Osteoblast (primary cell): ENCODE results near the gene REXO1. TPM values are rescaled to one million over a fixed set of nuclear protein-coding genes. Genes with fewer than 3 reads are reported as not detected.

Source experiments
- DNase-seq: peaks from one replicate; pipeline ENCODE4 v3.0.0; 2011; ENCODE audit warnings: low spot score, mixed read lengths; ENCODE audit not compliant: insufficient read length; ENCODE audit errors: missing footprints
- H2AFZ ChIP-seq: 2 replicates; pipeline ENCODE4 v1.6.0; 2011; ENCODE audit warnings: mild to moderate bottlenecking, low read length
- H3K27ac ChIP-seq: 2 replicates; pipeline ENCODE4 v1.5.1; 2011; ENCODE audit warnings: mild to moderate bottlenecking, low read depth, low read length, moderate library complexity
- H3K27me3 ChIP-seq: 2 replicates; pipeline ENCODE4 v1.6.0; 2012; ENCODE audit warnings: mild to moderate bottlenecking, control low read depth, inconsistent platforms, low read length, moderate library complexity; ENCODE audit not compliant: insufficient read depth
- H3K36me3 ChIP-seq: 2 replicates; pipeline ENCODE4 v1.5.1; 2011; ENCODE audit warnings: mild to moderate bottlenecking, low read length, control low read depth, moderate library complexity; ENCODE audit not compliant: insufficient read depth
- H3K4me1 ChIP-seq: 2 replicates; pipeline ENCODE4 v1.5.1; 2011; ENCODE audit warnings: mild to moderate bottlenecking, low read length, control low read depth, moderate library complexity; ENCODE audit not compliant: insufficient read depth
- H3K4me2 ChIP-seq: 2 replicates; pipeline ENCODE4 v1.6.0; 2011; ENCODE audit warnings: mild to moderate bottlenecking, low read length; ENCODE audit not compliant: insufficient read depth
- H3K4me3 ChIP-seq: fragments of 200-600 bp; sonication (generic); 3 replicates; pipeline ENCODE4 v1.5.1; 2012; ENCODE audit warnings: mild to moderate bottlenecking, low read length, inconsistent platforms; ENCODE audit not compliant: insufficient read depth
- H3K79me2 ChIP-seq: 2 replicates; pipeline ENCODE4 v1.6.0; 2012; ENCODE audit warnings: mild to moderate bottlenecking, low read length, control low read depth, inconsistent platforms; ENCODE audit not compliant: insufficient read depth
- H3K9me3 ChIP-seq: 2 replicates; pipeline ENCODE4 v1.5.1; 2011; ENCODE audit warnings: low read depth, low read length, control low read depth
- H4K20me1 ChIP-seq: 2 replicates; pipeline ENCODE4 v1.6.0; 2012; ENCODE audit warnings: mild to moderate bottlenecking, low read length, control low read depth; ENCODE audit not compliant: insufficient read depth
- total RNA-seq: library from RNA; depleted of rRNA; stranded (reverse); fragments of >200 nt; gene quantifications from 2 replicates; pipeline ENCODE4 v1.2.3, GENCODE V29; 2012
- TF ChIP-seq, protein P1 (sequence below): IDR thresholded peaks from 2 replicates; pipeline ENCODE4 v1.5.1; 2011; ENCODE audit warnings: mild to moderate bottlenecking, low read depth, low read length, moderate library complexity; ENCODE audit errors: extremely low read depth

REXO1 gene
- total RNA-seq, 1 donor = 9.4 TPM

DNA sequence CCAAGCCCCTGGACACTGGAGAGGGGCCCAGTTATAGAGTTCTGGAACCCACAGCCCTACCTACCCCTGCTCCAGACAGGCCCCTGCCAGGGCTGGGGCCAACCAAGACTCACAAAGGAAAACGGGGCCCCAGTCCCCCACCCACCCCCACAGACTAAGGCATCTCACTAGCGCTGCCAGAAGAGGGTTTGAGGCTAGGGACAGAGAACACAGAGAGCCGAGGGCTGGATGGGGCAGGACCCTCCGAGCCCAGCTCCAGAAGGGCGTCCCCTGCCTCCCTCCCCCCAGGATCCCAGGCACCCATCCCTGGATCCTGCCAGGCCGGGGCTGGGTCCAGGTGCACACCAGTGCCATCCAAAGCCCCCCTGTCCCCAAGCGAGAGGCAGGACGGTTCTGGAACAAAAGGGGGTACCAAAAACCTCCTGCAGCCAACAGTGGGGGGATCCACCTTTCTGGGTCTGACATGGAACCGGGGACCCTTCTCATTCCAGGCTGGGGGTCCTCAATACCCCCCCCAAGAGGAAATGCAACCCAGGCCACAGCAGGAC lies 4.4 kb upstream of the REXO1 start:
- peaks cover 2% of the 10 kb centered on the region for H3K36me3 ChIP-seq
- H3K27me3 ChIP-seq = no peaks in the 10 kb centered on the region
- H4K20me1 ChIP-seq = peaks cover 51% of the 10 kb centered on the region
- H3K4me1 ChIP-seq = peaks cover 15% of the 10 kb centered on the region
- DNase-seq = no peak
- TF ChIP-seq, protein P1, sequence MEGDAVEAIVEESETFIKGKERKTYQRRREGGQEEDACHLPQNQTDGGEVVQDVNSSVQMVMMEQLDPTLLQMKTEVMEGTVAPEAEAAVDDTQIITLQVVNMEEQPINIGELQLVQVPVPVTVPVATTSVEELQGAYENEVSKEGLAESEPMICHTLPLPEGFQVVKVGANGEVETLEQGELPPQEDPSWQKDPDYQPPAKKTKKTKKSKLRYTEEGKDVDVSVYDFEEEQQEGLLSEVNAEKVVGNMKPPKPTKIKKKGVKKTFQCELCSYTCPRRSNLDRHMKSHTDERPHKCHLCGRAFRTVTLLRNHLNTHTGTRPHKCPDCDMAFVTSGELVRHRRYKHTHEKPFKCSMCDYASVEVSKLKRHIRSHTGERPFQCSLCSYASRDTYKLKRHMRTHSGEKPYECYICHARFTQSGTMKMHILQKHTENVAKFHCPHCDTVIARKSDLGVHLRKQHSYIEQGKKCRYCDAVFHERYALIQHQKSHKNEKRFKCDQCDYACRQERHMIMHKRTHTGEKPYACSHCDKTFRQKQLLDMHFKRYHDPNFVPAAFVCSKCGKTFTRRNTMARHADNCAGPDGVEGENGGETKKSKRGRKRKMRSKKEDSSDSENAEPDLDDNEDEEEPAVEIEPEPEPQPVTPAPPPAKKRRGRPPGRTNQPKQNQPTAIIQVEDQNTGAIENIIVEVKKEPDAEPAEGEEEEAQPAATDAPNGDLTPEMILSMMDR = no peak
- H2AFZ ChIP-seq = no peak overlapping the region
- no peak overlapping the region for H3K4me2 ChIP-seq
- H3K9me3 ChIP-seq = no peaks in the 10 kb centered on the region
- H3K27ac ChIP-seq = no peak overlapping the region
- no peak overlapping the region for H3K4me3 ChIP-seq
- H3K79me2 ChIP-seq = peaks cover 81% of the 10 kb centered on the region

DNA sequence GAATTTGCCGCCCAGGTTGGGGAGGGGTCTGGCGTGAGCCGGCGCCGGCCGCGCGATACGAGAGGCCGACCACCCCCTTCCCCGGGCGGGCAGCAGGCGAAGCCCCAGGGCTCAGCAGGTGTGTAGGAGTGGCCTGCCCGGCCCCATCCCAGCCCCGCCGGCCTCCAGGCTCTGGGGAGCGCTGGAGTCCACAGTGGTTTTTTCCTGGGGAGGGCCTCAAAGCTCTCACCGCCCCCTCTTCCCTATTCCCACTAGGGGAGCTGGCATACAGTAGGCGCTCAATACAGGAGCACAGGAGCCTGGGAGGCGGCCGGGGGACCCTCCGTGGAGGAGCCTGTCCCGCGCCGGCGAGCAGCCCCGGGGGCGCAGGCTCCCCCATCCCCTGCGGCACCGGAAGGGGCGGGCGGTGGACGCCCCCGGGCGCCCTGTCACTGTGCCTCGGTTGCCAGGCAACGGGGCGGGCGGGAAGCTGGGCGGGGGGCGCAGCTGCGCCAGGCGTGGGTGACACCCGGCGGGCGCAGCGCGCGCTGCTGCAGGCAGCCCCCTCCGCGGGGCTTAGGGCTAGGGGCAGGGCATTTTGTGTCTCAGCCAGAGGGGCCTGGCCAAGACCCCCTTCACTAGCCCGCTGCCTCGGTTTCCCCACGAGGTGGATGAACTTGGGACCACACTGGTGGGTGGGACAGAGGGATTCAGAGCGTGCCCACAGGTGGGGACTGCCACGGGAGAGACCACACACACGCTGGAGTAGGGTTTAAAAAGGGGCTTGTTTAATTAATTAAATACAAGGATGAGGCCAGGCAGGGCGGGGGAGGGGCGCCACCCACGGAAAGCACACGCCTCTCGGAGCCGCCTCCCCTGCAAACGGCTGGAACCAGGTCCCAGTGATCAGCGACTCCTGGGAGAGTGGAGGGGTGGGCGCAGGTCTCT lies 3.6 kb upstream of the REXO1 start:
- Histone ChIP-seq H3K36me3 (peaks cover 2% of the 10 kb centered on the region), H3K4me1 (peaks cover 18% of the 10 kb centered on the region), H3K79me2 (peaks cover 81% of the 10 kb centered on the region), H3K9me3 (no peaks in the 10 kb centered on the region), H3K27ac (no peak overlapping the region), H2AFZ (no peak overlapping the region), H4K20me1 (peaks cover 55% of the 10 kb centered on the region), H3K4me3 (no peak overlapping the region), H3K27me3 (no peaks in the 10 kb centered on the region), H3K4me2 (no peak overlapping the region)
- TF ChIP-seq, protein P1 = no peak
- no peak for DNase-seq

DNA sequence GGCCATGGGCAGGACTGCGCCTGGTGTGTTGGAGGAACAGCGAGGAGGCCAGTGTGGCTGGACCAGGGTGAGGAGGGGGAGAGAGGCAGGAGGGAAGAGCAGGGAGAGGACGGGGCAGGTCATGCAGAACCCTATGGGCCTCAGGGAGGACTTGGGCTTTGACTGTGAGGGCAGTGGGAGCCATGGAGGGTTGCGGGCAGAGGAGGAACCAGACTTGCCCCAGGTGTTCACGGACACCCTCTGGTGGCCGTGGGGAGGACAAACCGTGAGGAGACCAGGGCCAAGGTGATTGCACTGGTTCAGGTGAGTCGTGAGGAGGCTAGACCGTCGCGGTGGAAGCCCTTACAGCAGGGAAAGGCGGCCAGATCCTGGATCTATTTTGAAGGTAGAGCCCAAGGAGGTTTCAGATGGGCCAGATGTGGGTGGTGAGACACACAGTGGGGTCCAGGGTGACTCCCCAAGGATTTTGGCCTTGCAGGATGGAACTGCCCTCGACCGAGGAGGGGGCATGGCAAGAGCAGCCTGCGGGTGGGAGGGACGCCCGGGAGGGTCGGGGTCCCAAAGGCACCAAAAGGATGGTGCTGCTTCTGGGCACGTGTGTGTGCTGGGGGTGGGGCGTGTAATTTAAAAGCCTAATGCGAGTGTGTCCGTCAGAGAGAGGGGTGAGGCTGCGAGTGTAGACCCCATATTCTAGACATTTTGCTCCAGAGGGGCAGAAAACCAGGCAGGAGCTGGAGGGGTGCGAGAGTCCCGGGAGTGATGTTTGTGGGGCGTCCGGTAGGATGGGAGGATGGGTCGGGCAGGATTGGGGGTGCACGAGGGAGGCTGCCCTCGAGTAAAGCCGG lies 2.7 kb upstream of the REXO1 start:
- no peak overlapping the region for H3K4me2 ChIP-seq
- H4K20me1 ChIP-seq = peaks cover 57% of the 10 kb centered on the region
- no peak for DNase-seq
- H3K27me3 ChIP-seq = no peaks in the 10 kb centered on the region
- H3K9me3 ChIP-seq = no peaks in the 10 kb centered on the region
- H3K79me2 ChIP-seq = peaks cover 81% of the 10 kb centered on the region
- TF ChIP-seq, protein P1 = no peak
- H3K4me3 ChIP-seq = no peak overlapping the region
- H3K27ac ChIP-seq = no peak overlapping the region
- H3K4me1 ChIP-seq = peaks cover 22% of the 10 kb centered on the region
- no peak overlapping the region for H2AFZ ChIP-seq
- peaks cover 2% of the 10 kb centered on the region for H3K36me3 ChIP-seq
